Spleen (tissue), 7 donors: Measurements from ENCODE around the gene PPP1R37.

Experiments
- CTCF ChIP-seq, 11 experiments: fragments of 200-600 bp in 7 of 11; fragments of 450-650 bp in 4 of 11; sonication (generic) in 4 of 11; IDR thresholded peaks in 8 of 11; conservative IDR thresholded peaks in 3 of 11; 1 replicate in 7 of 11; 2 replicates in 4 of 11; pipeline versions ENCODE4 v1.4.0 to v1.8.0; 2016 to 2021; ENCODE audit warnings: antibody characterized with exemption in 11 of 11, inconsistent platforms in 4 of 11, mild to moderate bottlenecking in 1 of 11
- POLR2A ChIP-seq, 3 donors: fragments of 450-650 bp; IDR thresholded peaks; one replicate each; pipeline ENCODE4 v1.5.1; 2017; ENCODE audit warnings: antibody characterized with exemption in 3 of 3, mild to moderate bottlenecking in 1 of 3
- POLR2AphosphoS5 ChIP-seq, 3 donors: sonication (generic); formaldehyde crosslinking; IDR thresholded peaks; one replicate each; pipeline ENCODE4 v1.5.1; 2017; ENCODE audit warnings: antibody characterized with exemption in 3 of 3
- donor health status: DM: no; HTN: no; CAD: no; lungs with moderate emphysema.
- donor health status: DM: no; HTN: no; CAD: no.
- donor health status: DM: no; HTN: no; CAD: no.

- TF ChIP-seq CTCF (IDR thresholded peaks at IDR 0.05 in 8 of 11, conservative IDR thresholded peaks at IDR 0.05 in 3 of 11) (no peak), POLR2A (IDR thresholded peaks at IDR 0.05) (no peak), POLR2AphosphoS5 (IDR thresholded peaks at IDR 0.05) (no peak)
These were observed 15.9 kb upstream of the PPP1R37 start for GRCh38 chr19:45076851-45077730.
